HepG2 (cell line): ENCODE measurements around the gene HOXA13. TPM values are rescaled to one million over a fixed set of nuclear protein-coding genes. Genes with fewer than 3 reads are reported as not detected.
A peak's percentile ranks its signal among the peaks of the same experiment; 100 is the strongest.

Experiments used
- ATF2 ChIP-seq: sonication (generic); formaldehyde crosslinking; IDR thresholded peaks from 2 replicates; pipeline ENCODE4 v1.4.0; 2020; ENCODE audit warnings: missing genetic modification reagents
- ATF3 ChIP-seq: sonication (generic); formaldehyde crosslinking; IDR thresholded peaks from 2 replicates; pipeline ENCODE4 v1.4.0; 2020; ENCODE audit warnings: missing genetic modification reagents
- ATF7-NPFF ChIP-seq: sonication (generic); formaldehyde crosslinking; IDR thresholded peaks from 2 replicates; pipeline ENCODE4 v1.8.1; 2023; ENCODE audit warnings: mild to moderate bottlenecking, low read depth, missing genetic modification reagents, moderate library complexity
- DMAP1 ChIP-seq: IDR thresholded peaks from 2 replicates; pipeline ENCODE4 v1.6.1; 2016
- DR1 ChIP-seq: sonication (generic); formaldehyde crosslinking; IDR thresholded peaks from 2 replicates; pipeline ENCODE4 v1.8.0; 2021; ENCODE audit warnings: mild to moderate bottlenecking, missing genetic modification reagents, inconsistent platforms
- ELF3 ChIP-seq: IDR thresholded peaks from 2 replicates; pipeline ENCODE4 v1.6.1; 2016; ENCODE audit warnings: missing genetic modification reagents, missing compliant biosample characterization
- KDM5B ChIP-seq: sonication (generic); formaldehyde crosslinking; IDR thresholded peaks from 2 replicates; pipeline ENCODE4 v1.4.0; 2020; ENCODE audit warnings: missing genetic modification reagents, mild to moderate bottlenecking, borderline replicate concordance
- MXD1 ChIP-seq: sonication (generic); formaldehyde crosslinking; IDR thresholded peaks from 2 replicates; pipeline ENCODE4 v1.4.0; 2020; ENCODE audit warnings: mild to moderate bottlenecking, missing genetic modification reagents
- RBFOX2 ChIP-seq: fragments of 200-400 bp; formaldehyde crosslinking; IDR thresholded peaks from 2 replicates; pipeline ENCODE4 v1.6.1; 2017; ENCODE audit warnings: low read depth, mild to moderate bottlenecking, low read length
- SIX1 ChIP-seq: sonication (generic); formaldehyde crosslinking; IDR thresholded peaks from 2 replicates; pipeline ENCODE4 v1.4.0; 2020; ENCODE audit warnings: missing genetic modification reagents, borderline replicate concordance
- SMAD1 ChIP-seq: sonication (generic); formaldehyde crosslinking; IDR thresholded peaks from 2 replicates; pipeline ENCODE4 v1.4.0; 2020; ENCODE audit warnings: missing genetic modification reagents, low read depth, mild to moderate bottlenecking, borderline replicate concordance
- SNAPC5 ChIP-seq: sonication (generic); formaldehyde crosslinking; IDR thresholded peaks from 2 replicates; pipeline ENCODE4 v1.8.1; 2023; ENCODE audit warnings: mild to moderate bottlenecking, missing genetic modification reagents, borderline replicate concordance
- UBTF ChIP-seq: sonication (generic); formaldehyde crosslinking; IDR thresholded peaks from 2 replicates; pipeline ENCODE4 v1.4.0; 2020; ENCODE audit warnings: mild to moderate bottlenecking, missing genetic modification reagents
- ZBTB4 ChIP-seq: sonication (generic); formaldehyde crosslinking; IDR thresholded peaks from 2 replicates; pipeline ENCODE4 v1.4.0; 2020; ENCODE audit warnings: missing genetic modification reagents, mild to moderate bottlenecking, borderline replicate concordance
- ZKSCAN8 ChIP-seq: IDR thresholded peaks from 2 replicates; pipeline ENCODE4 v1.6.1; 2016; ENCODE audit warnings: borderline replicate concordance, missing genetic modification reagents, missing compliant biosample characterization
- ZNF263 ChIP-seq: sonication (generic); formaldehyde crosslinking; IDR thresholded peaks from 2 replicates; pipeline ENCODE4 v1.4.0; 2020; ENCODE audit warnings: missing genetic modification reagents
- ZNF432 ChIP-seq: sonication (generic); formaldehyde crosslinking; IDR thresholded peaks from 2 replicates; pipeline ENCODE4 v1.5.0; 2020; ENCODE audit warnings: missing genetic modification reagents, mild to moderate bottlenecking, borderline replicate concordance
- ZNF550 ChIP-seq: sonication (generic); formaldehyde crosslinking; IDR thresholded peaks from 2 replicates; pipeline ENCODE4 v1.4.0; 2020; ENCODE audit warnings: mild to moderate bottlenecking, missing genetic modification reagents, borderline replicate concordance
- ZNF572 ChIP-seq: sonication (generic); formaldehyde crosslinking; IDR thresholded peaks from 2 replicates; pipeline ENCODE4 v1.5.1; 2020; ENCODE audit warnings: mild to moderate bottlenecking, missing genetic modification reagents
- ZNF605 ChIP-seq: sonication (generic); formaldehyde crosslinking; IDR thresholded peaks from 2 replicates; pipeline ENCODE4 v1.8.0; 2022; ENCODE audit warnings: mild to moderate bottlenecking, missing genetic modification reagents
- ZNF619 ChIP-seq: sonication (generic); formaldehyde crosslinking; IDR thresholded peaks from 2 replicates; pipeline ENCODE4 v1.4.0; 2020; ENCODE audit warnings: mild to moderate bottlenecking, missing genetic modification reagents
- ZNF83 ChIP-seq: sonication (generic); formaldehyde crosslinking; IDR thresholded peaks from 2 replicates; pipeline ENCODE4 v1.4.0; 2020; ENCODE audit warnings: missing genetic modification reagents, mild to moderate bottlenecking, borderline replicate concordance
- polyA plus RNA-seq, 8 experiments: library from polyadenylated mRNA; depleted of rRNA in 3 of 8; stranded (reverse) in 7 of 8; unstranded in 1 of 8; fragments of >200 nt; fragmentation: Illumina TruSeq in 4 of 8; extraction: Trizol in 4 of 8; gene quantifications; 2 replicates each; pipeline versions ENCODE4 v1.2.1 to v1.2.3, GENCODE V29; 2011 to 2016; ENCODE audit warnings: low read depth in 4 of 8, missing spikeins in 1 of 8, mixed read lengths in 1 of 8; ENCODE audit not compliant: insufficient read depth in 1 of 8
- total RNA-seq, 5 experiments: library from RNA; depleted of rRNA; stranded (reverse); fragments of >200 nt; fragmentation: Illumina TruSeq; extraction: Trizol; gene quantifications; 2 replicates each; pipeline ENCODE4 v1.2.3, GENCODE V29; 2016; ENCODE audit warnings: low read depth in 1 of 5

Gene HOXA13
- total and polyA plus RNA-seq, 2 of the 13 experiments (the other 11 are each of a cell fraction or from before 2014, with no cell fraction given), result 0.01 to 0.04 TPM

- TF ChIP-seq ZNF263 (CRISPR knock-in tag) (no peak), ZNF619 (no peak), UBTF (peak; percentile 77), DMAP1 (no peak), SMAD1 (peak; percentile 19; the same call in 1 of the 2 replicates), ATF3 (CRISPR knock-in tag) (no peak), ATF2 (CRISPR knock-in tag) (no peak), ATF7-NPFF (CRISPR knock-in tag) (no peak), ZKSCAN8 (CRISPR knock-in tag) (no peak), ZNF432 (no peak), SIX1 (CRISPR knock-in tag) (no peak), MXD1 (CRISPR knock-in tag) (0 out of 2 replicates have a peak, but pooled peaks have one; percentile 14), RBFOX2 (no peak), DR1 (0 out of 2 replicates have a peak, but pooled peaks have one; percentile 8), KDM5B (CRISPR knock-in tag) (no peak), ZNF550 (CRISPR knock-in tag) (0 out of 2 replicates have a peak, but pooled peaks have one; percentile 44), ZBTB4 (CRISPR knock-in tag) (peak; percentile 12; the same call in 1 of the 2 replicates), ZNF572 (CRISPR knock-in tag) (no peak), SNAPC5 (CRISPR knock-in tag) (no peak), ELF3 (no peak), ZNF605 (no peak), ZNF83 (CRISPR knock-in tag) (0 out of 2 replicates have a peak, but pooled peaks have one; percentile 29)
These were observed 49.9 kb downstream of the HOXA13 start (continued) for GRCh38 chr7:27149842-27150567.
